ENCODE results near the gene DNAJC9. TPM values are rescaled to one million over a fixed set of nuclear protein-coding genes. Genes with fewer than 3 reads are reported as not detected.

The DNAJC9 gene
- total RNA-seq, 3 donors from 2014 or later (not counting 1 experiment from before 2014, with no cell fraction given): 14.1 to 19.0 (median 17.4) TPM

- H3K36me3 Mint-ChIP-seq: no peaks in the 10 kb centered on the region
- no peak for TF ChIP-seq CTCF (IDR thresholded peaks at IDR 0.05)
- no peak overlapping the region for H3K27ac ChIP-seq (ENCODE audit: low read length)
- H3K36me3 ChIP-seq (ENCODE audit: control insufficient read depth, insufficient read depth, low read length): peaks cover 3% of the 10 kb centered on the region
- H3K4me3 ChIP-seq (ENCODE audit: low read length): no peak overlapping the region
- H3K4me1 Mint-ChIP-seq: no peaks in the 10 kb centered on the region
- H3K27me3 Mint-ChIP-seq (ENCODE audit: low read depth in 2 of 2): no peaks in the 10 kb centered on the region
- no peak overlapping the region for H3K27ac Mint-ChIP-seq
- no peaks in the 10 kb centered on the region for H3K9me3 Mint-ChIP-seq
- no peaks in the 10 kb centered on the region for H3K27me3 ChIP-seq (ENCODE audit: control insufficient read depth, insufficient read depth, low read length)
- DNase-seq (no peak), ATAC-seq (no peak)
- no peaks in the 10 kb centered on the region for H3K4me1 ChIP-seq (ENCODE audit: control insufficient read depth, insufficient read depth, low read length)
- no peak overlapping the region for H3K4me3 Mint-ChIP-seq
- intact Hi-C loops (cut with micrococcal nuclease): no loop called here
- no peaks in the 10 kb centered on the region for H3K9me3 ChIP-seq (ENCODE audit: control insufficient read depth, insufficient read depth, low read length)
- 60% methylated on average over 2 of the region's 4 CpGs for WGBS (ENCODE audit: insufficient coverage)
Observed at GRCh38 chr10:73211106-73211811, 35.8 kb downstream of the DNAJC9 start.

GRCh38 chr10:73210395-73211105, 36.5 kb downstream of the DNAJC9 start:
- ATAC-seq (no peak), DNase-seq (no peak)
- Histone ChIP-seq H3K27ac (ENCODE audit: low read length) (no peak overlapping the region), H3K27me3 (ENCODE audit: control insufficient read depth, insufficient read depth, low read length) (no peaks in the 10 kb centered on the region), H3K4me3 (ENCODE audit: low read length) (no peak overlapping the region), H3K9me3 (ENCODE audit: control insufficient read depth, insufficient read depth, low read length) (no peaks in the 10 kb centered on the region), H3K36me3 (ENCODE audit: control insufficient read depth, insufficient read depth, low read length) (peaks cover 3% of the 10 kb centered on the region), H3K4me1 (ENCODE audit: control insufficient read depth, insufficient read depth, low read length) (no peaks in the 10 kb centered on the region)
- no peaks in the 10 kb centered on the region for H3K9me3 Mint-ChIP-seq
- no peaks in the 10 kb centered on the region for H3K36me3 Mint-ChIP-seq
- no peaks in the 10 kb centered on the region for H3K27me3 Mint-ChIP-seq (ENCODE audit: low read depth in 2 of 2)
- intact Hi-C loops (cut with micrococcal nuclease): no loop called here
- 100% methylated on average over 3 of the region's 3 CpGs for WGBS (ENCODE audit: insufficient coverage)
- no peak for TF ChIP-seq CTCF (IDR thresholded peaks at IDR 0.05)
- no peak overlapping the region for H3K4me3 Mint-ChIP-seq
- H3K27ac Mint-ChIP-seq: no peak overlapping the region
- no peaks in the 10 kb centered on the region for H3K4me1 Mint-ChIP-seq

GRCh38 chr10:73209705-73210104, 37.4 kb downstream of the DNAJC9 start:
- no peaks in the 10 kb centered on the region for H3K36me3 Mint-ChIP-seq
- Histone ChIP-seq H3K9me3 (ENCODE audit: control insufficient read depth, insufficient read depth, low read length) (no peaks in the 10 kb centered on the region), H3K4me3 (ENCODE audit: low read length) (no peak overlapping the region), H3K27me3 (ENCODE audit: control insufficient read depth, insufficient read depth, low read length) (no peaks in the 10 kb centered on the region), H3K36me3 (ENCODE audit: control insufficient read depth, insufficient read depth, low read length) (peaks cover 3% of the 10 kb centered on the region), H3K27ac (ENCODE audit: low read length) (no peak overlapping the region), H3K4me1 (ENCODE audit: control insufficient read depth, insufficient read depth, low read length) (no peaks in the 10 kb centered on the region)
- no peak for DNase-seq
- ATAC-seq: no peak
- TF ChIP-seq CTCF (IDR thresholded peaks at IDR 0.05): no peak
- no peak overlapping the region for H3K27ac Mint-ChIP-seq
- H3K27me3 Mint-ChIP-seq (ENCODE audit: low read depth in 2 of 2): no peaks in the 10 kb centered on the region
- intact Hi-C loops (cut with micrococcal nuclease): no loop called here
- 87% methylated on average over 1 of the region's 1 CpG for WGBS (ENCODE audit: insufficient coverage)
- no peaks in the 10 kb centered on the region for H3K4me1 Mint-ChIP-seq
- H3K9me3 Mint-ChIP-seq: no peaks in the 10 kb centered on the region
- H3K4me3 Mint-ChIP-seq: no peak overlapping the region

All from natural killer cell (primary cell).